Tibial artery (tissue), 4 donors: Measurements from ENCODE around the gene RPL27A.

ENCODE experiments used
- DNase-seq, 2 donors: peaks; one replicate each; pipeline ENCODE4 v3.0.0-alpha.2; 2019
- H3K27ac ChIP-seq, 2 donors: fragments of 200-600 bp; sonication (generic) in 1 of 2; 1 replicate in 1 of 2; 2 replicates in 1 of 2; pipeline ENCODE4 v1.5.1; 2018 to 2019; ENCODE audit warnings: mild to moderate bottlenecking in 1 of 2
- H3K27me3 ChIP-seq, 2 donors: fragments of 200-600 bp; sonication (generic) in 1 of 2; one replicate each; pipeline versions ENCODE4 v1.5.1 to v1.6.0; 2016 to 2019
- H3K36me3 ChIP-seq, 3 donors: fragments of 200-600 bp; sonication (generic) in 2 of 3; one replicate each; pipeline ENCODE4 v1.5.1; 2016 to 2019; ENCODE audit warnings: mild to moderate bottlenecking in 2 of 3
- H3K4me1 ChIP-seq, 4 donors: fragments of 200-600 bp; sonication (generic) in 2 of 4; 1 replicate in 3 of 4; 2 replicates in 1 of 4; pipeline ENCODE4 v1.5.1; 2016 to 2019
- H3K4me3 ChIP-seq, 2 donors: fragments of 200-600 bp; sonication (generic) in 1 of 2; 1 replicate in 1 of 2; 2 replicates in 1 of 2; pipeline ENCODE4 v1.5.1; 2018 to 2019; ENCODE audit warnings: mild to moderate bottlenecking in 2 of 2
- H3K9me3 ChIP-seq, 3 donors: fragments of 200-600 bp; sonication (generic) in 1 of 3; one replicate each; pipeline ENCODE4 v1.5.1; 2016 to 2019
- CTCF ChIP-seq, 2 experiments: fragments of 200-600 bp in 1 of 2; fragments of 450-650 bp in 1 of 2; IDR thresholded peaks; one replicate each; pipeline ENCODE4 v1.5.1; 2017 to 2019; ENCODE audit warnings: antibody characterized with exemption in 2 of 2, mild to moderate bottlenecking in 1 of 2, moderate library complexity in 1 of 2
- intact Hi-C: fragments of 100-400 bp; cut with DNase I; formaldehyde crosslinking; loops from one replicate; pipeline ENCODE4 v1.15.0; 2023; ENCODE audit warnings: low total_unique reads

Gene RPL27A

DNA sequence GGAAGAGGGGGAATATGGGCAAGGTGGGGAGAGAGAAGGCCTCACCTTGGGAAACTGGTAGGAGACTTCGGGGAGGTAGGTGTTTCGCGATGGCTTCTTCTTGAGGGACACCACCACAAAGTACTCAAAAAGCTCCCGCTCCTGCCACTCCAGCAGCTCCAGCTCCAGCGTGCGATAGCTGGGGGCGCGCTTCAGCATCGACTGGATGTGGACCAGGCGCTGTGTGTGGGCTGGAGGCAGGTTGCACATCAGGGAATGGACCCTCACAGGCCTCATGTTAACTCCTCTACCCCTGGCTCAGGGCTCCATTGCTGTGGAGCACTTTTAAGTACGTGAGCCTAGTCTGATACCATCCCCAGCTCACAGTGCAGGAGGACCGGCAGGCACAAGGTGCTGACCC is 29.9 kb downstream of the RPL27A start:
- no peak for DNase-seq
- H3K4me3 ChIP-seq, result no peak overlapping the region
- H3K9me3 ChIP-seq, result no peaks in the 10 kb centered on the region
- H3K27ac ChIP-seq, result peak overlapping the region in 1 of 2 donors; percentile 87
- TF ChIP-seq CTCF (IDR thresholded peaks at IDR 0.05), result no peak
- H3K36me3 ChIP-seq, result peaks cover 0 to 43% (median 34%) of the 10 kb centered on the region in 3 donors
- peaks cover 13 to 79% (median 60%) of the 10 kb centered on the region in 4 donors for H3K4me1 ChIP-seq
- intact Hi-C loops, result no loop called here
- H3K27me3 ChIP-seq, result no peaks in the 10 kb centered on the region

GRCh38 chr11:8713760-8714454 is 31.3 kb downstream of the RPL27A start:
- no peak for DNase-seq
- intact Hi-C loops, result no loop called here
- H3K9me3 ChIP-seq, result no peaks in the 10 kb centered on the region
- H3K4me3 ChIP-seq, result no peak overlapping the region
- no peaks in the 10 kb centered on the region for H3K27me3 ChIP-seq
- peak overlapping the region; percentile 23 to 81 for H3K27ac ChIP-seq
- no peak for TF ChIP-seq CTCF (IDR thresholded peaks at IDR 0.05)
- peaks cover 6 to 78% (median 59%) of the 10 kb centered on the region in 4 donors for H3K4me1 ChIP-seq
- peaks cover 0 to 43% (median 34%) of the 10 kb centered on the region in 3 donors for H3K36me3 ChIP-seq

DNA sequence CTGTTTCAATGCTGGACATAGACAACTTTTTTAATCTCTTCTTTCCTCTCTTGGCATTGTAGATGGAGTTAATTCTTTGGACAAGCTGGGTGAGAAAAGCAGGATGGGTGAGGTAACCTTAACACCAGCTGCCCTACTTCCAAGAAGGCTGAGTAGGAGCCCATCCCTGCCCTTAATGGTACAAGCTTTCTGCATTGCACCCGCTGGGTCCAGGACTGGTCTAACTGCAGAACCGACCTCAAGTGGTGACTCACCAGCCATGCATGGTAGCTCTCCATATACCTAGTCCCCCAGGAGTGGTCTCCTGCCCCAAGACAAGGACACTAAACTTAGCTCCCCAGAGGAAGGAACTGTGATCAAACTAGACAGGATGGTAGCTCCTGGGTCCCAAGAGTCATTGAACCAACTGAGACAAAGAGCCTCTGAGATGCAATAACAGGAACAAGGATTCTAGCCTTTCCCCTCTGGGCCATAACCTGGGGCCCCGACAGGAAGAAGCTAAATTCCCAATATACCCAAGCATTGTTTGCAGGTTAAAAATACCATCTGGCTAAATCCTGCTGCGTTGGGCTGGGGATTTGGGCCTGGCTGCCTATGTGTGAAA is 32.1 kb downstream of the RPL27A start:
- DNase-seq, result no peak
- H3K27me3 ChIP-seq, result no peaks in the 10 kb centered on the region
- peaks cover 0 to 43% (median 34%) of the 10 kb centered on the region in 3 donors for H3K36me3 ChIP-seq
- no peaks in the 10 kb centered on the region for H3K9me3 ChIP-seq
- intact Hi-C loops, result no loop called here
- no peak for TF ChIP-seq CTCF (IDR thresholded peaks at IDR 0.05)
- H3K4me3 ChIP-seq, result no peak overlapping the region
- H3K27ac ChIP-seq, result peak overlapping the region; percentile 81
- H3K4me1 ChIP-seq, result peaks cover 6 to 80% (median 61%) of the 10 kb centered on the region in 4 donors

GRCh38 chr11:8715501-8715900 is 32.9 kb downstream of the RPL27A start:
- peak overlapping the region; percentile 81 for H3K27ac ChIP-seq
- no peak for TF ChIP-seq CTCF (IDR thresholded peaks at IDR 0.05)
- H3K27me3 ChIP-seq, result no peaks in the 10 kb centered on the region
- H3K36me3 ChIP-seq, result peaks cover 0 to 42% (median 34%) of the 10 kb centered on the region in 3 donors
- no peaks in the 10 kb centered on the region for H3K9me3 ChIP-seq
- intact Hi-C loops, result no loop called here
- DNase-seq, result no peak
- H3K4me3 ChIP-seq, result no peak overlapping the region
- H3K4me1 ChIP-seq, result peaks cover 6 to 80% (median 65%) of the 10 kb centered on the region in 4 donors

GRCh38 chr11:8717544-8717875 is 34.9 kb downstream of the RPL27A start:
- no peaks in the 10 kb centered on the region for H3K27me3 ChIP-seq
- intact Hi-C loops, result no loop called here
- peaks cover 15 to 94% (median 83%) of the 10 kb centered on the region in 4 donors for H3K4me1 ChIP-seq
- peak overlapping the region; percentile 81 for H3K27ac ChIP-seq
- DNase-seq, result no peak
- H3K9me3 ChIP-seq, result no peaks in the 10 kb centered on the region
- no peak for TF ChIP-seq CTCF (IDR thresholded peaks at IDR 0.05)
- H3K4me3 ChIP-seq, result no peak overlapping the region
- H3K36me3 ChIP-seq, result peaks cover 0 to 25% (median 24%) of the 10 kb centered on the region in 3 donors
